GM23248 (cell line): ENCODE data around the gene LEFTY2. TPM values are rescaled to one million over a fixed set of nuclear protein-coding genes. Genes with fewer than 3 reads are reported as not detected.
"Not testable (repeated sequence)": the region's sequence is repeated elsewhere in the genome, so short reads cannot be mapped to it uniquely, and the experiment has no call there.

Experiments
- DNase-seq: peaks from one replicate; pipeline ENCODE4 v3.0.0-alpha.2; 2015
- H2AFZ ChIP-seq: fragments of 200-600 bp; sonication (generic); 2 replicates; pipeline ENCODE4 v1.6.1; 2016; ENCODE audit warnings: antibody characterized with exemption
- H3F3A ChIP-seq: fragments of 200-600 bp; sonication (generic); 2 replicates; pipeline ENCODE4 v1.6.1; 2016; ENCODE audit warnings: mild to moderate bottlenecking, antibody characterized with exemption, mixed run types; ENCODE audit not compliant: insufficient read depth
- H3K27ac ChIP-seq: fragments of 200-600 bp; sonication (generic); 2 replicates; pipeline ENCODE4 v1.5.1; 2016; ENCODE audit warnings: mild to moderate bottlenecking
- H3K27me3 ChIP-seq: fragments of 200-600 bp; sonication (generic); replicated peaks from 2 replicates; pipeline ENCODE4 v1.6.1; 2016; ENCODE audit warnings: mild to moderate bottlenecking; ENCODE audit not compliant: insufficient read depth
- H3K36me3 ChIP-seq: fragments of 200-600 bp; sonication (generic); 2 replicates; pipeline ENCODE4 v1.6.1; 2016; ENCODE audit warnings: low read depth, mild to moderate bottlenecking
- H3K4me1 ChIP-seq: fragments of 200-600 bp; sonication (generic); 2 replicates; pipeline ENCODE4 v1.6.1; 2016; ENCODE audit warnings: mild to moderate bottlenecking; ENCODE audit not compliant: insufficient read depth
- H3K4me2 ChIP-seq: fragments of 200-600 bp; sonication (generic); one replicate; pipeline ENCODE4 v1.6.1; 2016; ENCODE audit warnings: mild to moderate bottlenecking; ENCODE audit not compliant: unreplicated experiment
- H3K4me3 ChIP-seq: fragments of 200-600 bp; sonication (generic); 2 replicates; pipeline ENCODE4 v1.5.1; 2016; ENCODE audit warnings: mild to moderate bottlenecking
- H3K79me2 ChIP-seq: fragments of 200-600 bp; sonication (generic); 2 replicates; pipeline ENCODE4 v1.6.1; 2016; ENCODE audit warnings: mild to moderate bottlenecking; ENCODE audit not compliant: insufficient read depth
- H3K9ac ChIP-seq: fragments of 200-600 bp; sonication (generic); 2 replicates; pipeline ENCODE4 v1.6.1; 2016; ENCODE audit warnings: mild to moderate bottlenecking
- H3K9me2 ChIP-seq: fragments of 200-600 bp; sonication (generic); 2 replicates; pipeline ENCODE4 v1.6.1; 2016; ENCODE audit warnings: mixed run types, mild to moderate bottlenecking, moderate library complexity; ENCODE audit not compliant: insufficient read depth
- H3K9me3 ChIP-seq: fragments of 200-600 bp; sonication (generic); one replicate; pipeline ENCODE4 v1.6.1; 2017; ENCODE audit warnings: low read depth
- H4K20me1 ChIP-seq: fragments of 200-600 bp; sonication (generic); 2 replicates; pipeline ENCODE4 v1.6.0; 2016; ENCODE audit not compliant: insufficient read depth
- EZH2 ChIP-seq: fragments of 200-600 bp; sonication (generic); IDR thresholded peaks from 2 replicates; pipeline ENCODE4 v1.6.1; 2018; ENCODE audit warnings: antibody characterized with exemption, mild to moderate bottlenecking; ENCODE audit not compliant: insufficient read depth, poor library complexity, severe bottlenecking
- EZH2phosphoT487 ChIP-seq: fragments of 200-600 bp; sonication (generic); IDR thresholded peaks from 2 replicates; pipeline ENCODE4 v1.6.1; 2018; ENCODE audit warnings: antibody characterized with exemption, moderate library complexity, mild to moderate bottlenecking, low read depth; ENCODE audit not compliant: insufficient read depth
- WGBS, 2 experiments: methylation state at CpG; one replicate each; pipeline ENCODE4 v1.1.6; 2015 to 2017; ENCODE audit warnings: low lambda C conversion rate in 2 of 2, low coverage in 1 of 2; ENCODE audit errors: missing lambda C conversion rate in 2 of 2; 5-methylcytosine and 5-hydroxymethylcytosine counted together
- in situ Hi-C: fragments of 300-500 bp; cut with MboI; formaldehyde crosslinking; loops from 2 replicates; pipeline ENCODE4 v1.15.0; 2020
- microRNA-seq: library from miRNA; unstranded; fragments of <30 nt; microRNA quantifications from one replicate; pipeline ENCODE4, GENCODE V29; 2016; ENCODE audit warnings: borderline number of aligned reads
- polyA plus RNA-seq: library from polyadenylated mRNA; unstranded; fragments of >200 nt; fragmentation: Nextera tagmentation; extraction: Ambion mirVana; gene quantifications from 2 replicates; pipeline ENCODE4 v1.2.1, GENCODE V29; 2016
- small RNA-seq: library from RNA; depleted of rRNA; stranded (forward); fragments of <200 nt; gene quantifications from one replicate; pipeline ENCODE3, GENCODE V24; 2014; ENCODE audit warnings: low read depth, low replicate concordance
- total RNA-seq: library from RNA; depleted of rRNA; stranded (reverse); fragments of >200 nt; shearing (Covaris generic); gene quantifications from 2 replicates; pipeline ENCODE4 v1.2.3, GENCODE V29; 2014; rRNA removed

Gene LEFTY2
- total and polyA plus RNA-seq, 2 experiments from 2014 or later, result not detected

- DNase-seq, result no peak
Measured at GRCh38 chr1:225888898-225889601, 52.0 kb downstream of the LEFTY2 start, which contains the start of gene LEFTY1. Gene LEFTY1, minus strand, starts transcription at chr1:225889146. Its CDS starts 80 bp downstream, at chr1:225889066.

DNA sequence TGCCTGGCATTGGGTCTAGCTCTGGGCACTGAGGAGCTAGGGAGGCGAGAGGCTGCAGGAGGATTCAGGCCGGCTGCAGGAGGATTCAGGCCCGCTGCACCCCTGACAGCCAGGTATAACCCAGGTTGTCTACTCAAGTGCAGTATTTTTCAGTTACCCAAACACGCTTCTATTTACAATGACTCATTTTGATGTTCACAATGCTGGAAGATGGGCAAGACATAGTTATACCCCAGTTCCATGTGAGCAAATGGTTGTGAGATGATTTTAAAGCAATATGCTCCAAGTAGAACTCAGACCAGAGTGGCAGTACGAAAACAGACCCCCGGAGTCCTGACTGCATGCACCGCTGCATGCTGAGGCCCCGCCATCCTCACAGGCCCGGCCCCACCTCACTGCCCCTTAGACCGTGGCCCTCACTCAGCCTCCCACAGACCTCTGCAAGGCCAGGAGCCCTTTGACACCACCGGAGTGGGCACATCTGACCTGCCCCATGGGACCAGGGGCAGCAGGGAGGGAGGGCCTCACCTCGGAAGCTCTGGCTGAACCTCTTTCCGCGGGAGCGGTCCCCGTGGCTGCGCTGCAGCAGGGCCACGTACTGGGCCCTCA lies 52.6 kb downstream of the LEFTY2 start:
- TF ChIP-seq EZH2phosphoT487 (no peak), EZH2 (no peak)
- no peaks in the 10 kb centered on the region for H3K27me3 ChIP-seq
- H3K27ac ChIP-seq, result no peak overlapping the region
- no peaks in the 10 kb centered on the region for H3F3A ChIP-seq
- no peaks in the 10 kb centered on the region; the same call in 1 of the 2 replicates for H3K79me2 ChIP-seq
- H3K4me1 ChIP-seq, result 0 out of 2 replicates have a peak, but pooled peaks cover under 1% of the 10 kb centered on the region
- in situ Hi-C loops, result no loop called here
- no peaks in the 10 kb centered on the region for H3K36me3 ChIP-seq
- no peak overlapping the region for H3K4me3 ChIP-seq
- no peak overlapping the region for H2AFZ ChIP-seq
- no peak overlapping the region for H3K9ac ChIP-seq
- H3K4me2 ChIP-seq, result no peak overlapping the region
- 88 to 89% methylated on average over 18 of the region's 18 CpGs for WGBS, 2 experiments
- H3K9me3 ChIP-seq, result no peaks in the 10 kb centered on the region
- DNase-seq, result no peak
- no peaks in the 10 kb centered on the region for H4K20me1 ChIP-seq
- no peaks in the 10 kb centered on the region for H3K9me2 ChIP-seq

More at GRCh38 chr1:225888898-225889601, 52.0 kb downstream of the LEFTY2 start, which contains the start of gene LEFTY1:
- in situ Hi-C loops, result no loop called here
- Histone ChIP-seq H3K4me1 (no peaks in the 10 kb centered on the region), H3K9me3 (no peaks in the 10 kb centered on the region), H3K9me2 (no peaks in the 10 kb centered on the region), H3K4me3 (no peak within 1 kb of the TSS), H3K9ac (no peak within 1 kb of the TSS), H3K27me3 (no peaks in the 10 kb centered on the region), H3F3A (no peaks in the 10 kb centered on the region), H3K79me2 (no peaks in the 10 kb centered on the region), H2AFZ (no peak within 1 kb of the TSS), H4K20me1 (no peaks in the 10 kb centered on the region), H3K4me2 (no peak within 1 kb of the TSS), H3K36me3 (no peaks in the 10 kb centered on the region), H3K27ac (no peak within 1 kb of the TSS)
- WGBS, 2 experiments, result 72 to 78% methylated on average over 10 of the region's 11 CpGs
- TF ChIP-seq EZH2phosphoT487 (no peak), EZH2 (no peak)

- H3K9ac ChIP-seq, H3K4me2 ChIP-seq, H3F3A ChIP-seq, H3K9me2 ChIP-seq, H3K9me3 ChIP-seq, H2AFZ ChIP-seq, H3K4me1 ChIP-seq, H3K36me3 ChIP-seq, H3K27ac ChIP-seq, H3K27me3 ChIP-seq, H3K4me3 ChIP-seq, DNase-seq, H4K20me1 ChIP-seq, H3K79me2 ChIP-seq, in situ Hi-C loops: not testable (repeated sequence)
- WGBS, 2 experiments, result 31 to 71% methylated on average over 5 to 37 of the region's 56 CpGs
Measured at GRCh38 chr1:225887554-225888288, 53.3 kb downstream of the LEFTY2 start.

DNA sequence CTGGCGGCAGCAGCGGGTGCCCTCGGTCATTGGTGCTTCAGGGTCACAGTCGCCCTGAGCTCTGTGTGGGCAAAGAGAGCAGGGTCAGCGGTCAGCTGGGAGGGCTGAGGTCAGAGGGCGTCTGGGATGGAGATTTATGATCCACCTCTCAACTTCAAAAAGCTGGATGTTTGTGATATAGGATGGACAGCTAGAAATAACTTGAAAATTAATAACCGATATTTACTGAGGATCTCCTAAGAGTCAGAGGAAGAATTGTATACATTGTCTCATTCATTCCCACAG lies 54.0 kb downstream of the LEFTY2 start:
- DNase-seq, result no peak

More for the DNA sequence above, 54.0 kb downstream of the LEFTY2 start:
- Histone ChIP-seq H3K36me3 (no peaks in the 10 kb centered on the region), H3K9me2 (no peaks in the 10 kb centered on the region), H4K20me1 (no peaks in the 10 kb centered on the region), H2AFZ (no peak overlapping the region), H3F3A (no peaks in the 10 kb centered on the region), H3K9me3 (no peaks in the 10 kb centered on the region), H3K27me3 (no peaks in the 10 kb centered on the region), H3K4me2 (no peak overlapping the region), H3K27ac (no peak overlapping the region), H3K4me3 (no peak overlapping the region), H3K9ac (no peak overlapping the region), H3K4me1 (peaks cover 4% of the 10 kb centered on the region; the same call in 1 of the 2 replicates), H3K79me2 (peaks cover 5% of the 10 kb centered on the region; the same call in 1 of the 2 replicates)
- in situ Hi-C loops, result no loop called here
- 90 to 93% methylated on average over 7 of the region's 7 CpGs for WGBS, 2 experiments
- TF ChIP-seq EZH2 (no peak), EZH2phosphoT487 (no peak)

Small RNA genes within 50 kb of the gene (microRNA-seq; reads per million reads assigned to microRNA genes)
- gene MIR6741, result not detected

Small RNA genes within 50 kb of the gene (small RNA-seq; reads per million reads assigned to genes)
- gene AL117348.1 (not detected), gene NDUFA3P3 (not detected)

Other genes with a start within 250 kb of the LEFTY2 start
- gene SRP9, start 163.4 kb downstream of the LEFTY2 start, total RNA-seq, result 321 and 446 TPM in 2 replicates
- 415 and 419 TPM in 2 replicates for gene SRP9, start 163.4 kb downstream of the LEFTY2 start, polyA plus RNA-seq
- gene EPHX1, start 131.1 kb downstream of the LEFTY2 start, total RNA-seq, result 18.2 and 21.9 TPM in 2 replicates
- 16.6 and 17.0 TPM in 2 replicates for gene EPHX1, start 131.1 kb downstream of the LEFTY2 start, polyA plus RNA-seq
- gene TMEM63A, start 58.8 kb downstream of the LEFTY2 start, total RNA-seq, result 9.7 and 11.9 TPM in 2 replicates
- 8.5 and 13.5 TPM in 2 replicates for gene TMEM63A, start 58.8 kb downstream of the LEFTY2 start, polyA plus RNA-seq
- not detected in 2 replicates for gene LEFTY1, start 52.1 kb downstream of the LEFTY2 start, total RNA-seq
- gene LEFTY1, start 52.1 kb downstream of the LEFTY2 start, polyA plus RNA-seq, result not detected in 2 replicates
- gene PYCR2, start 17.0 kb downstream of the LEFTY2 start, total RNA-seq, result 59.1 and 69.6 TPM in 2 replicates
- gene PYCR2, start 17.0 kb downstream of the LEFTY2 start, polyA plus RNA-seq, result 55.5 and 61.1 TPM in 2 replicates
- 21.6 and 30.1 TPM in 2 replicates for gene SDE2, start 58.1 kb upstream of the LEFTY2 start, total RNA-seq
- 18.0 and 18.3 TPM in 2 replicates for gene SDE2, start 58.1 kb upstream of the LEFTY2 start, polyA plus RNA-seq
- 140 and 212 TPM in 2 replicates for gene H3-3A, start 121.5 kb upstream of the LEFTY2 start, total RNA-seq
- gene H3-3A, start 121.5 kb upstream of the LEFTY2 start, polyA plus RNA-seq, result 262 and 264 TPM in 2 replicates
- gene ACBD3, start 245.5 kb upstream of the LEFTY2 start, total RNA-seq, result 70.2 and 76.8 TPM in 2 replicates
- 40.8 and 41.4 TPM in 2 replicates for gene ACBD3, start 245.5 kb upstream of the LEFTY2 start, polyA plus RNA-seq